ENCODE measurements around the gene SPATA13.

DNA sequence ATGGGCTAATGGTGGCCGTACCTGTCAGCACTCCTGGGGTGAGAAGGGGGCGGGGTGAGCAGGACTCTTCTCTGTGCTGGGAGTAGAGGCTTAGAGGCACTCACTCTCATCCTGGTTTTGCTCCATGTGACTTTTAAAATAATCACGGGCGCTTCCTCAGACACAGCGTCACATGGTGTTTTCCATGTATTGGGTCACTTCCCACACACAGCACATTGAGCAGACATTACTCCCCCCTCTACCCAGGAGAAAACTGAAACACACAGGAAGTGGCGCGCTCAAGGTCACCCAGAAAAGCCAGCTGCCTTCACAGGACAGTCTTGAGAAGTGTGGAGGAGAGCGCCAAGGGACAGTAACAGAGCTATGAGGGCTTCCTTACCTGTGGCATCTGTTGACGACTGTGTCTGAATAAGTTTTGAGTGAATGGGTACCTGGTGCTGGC is 23.2 kb downstream of the SPATA13 start:
- TF ChIP-seq EZH2 (IDR thresholded peaks at IDR 0.05; ENCODE audit: low read depth) = no peak
- no peak for TF ChIP-seq CTCF (conservative IDR thresholded peaks at IDR 0.05)

All from PC-9 (cell line).